Ectodermal cell (in vitro differentiated cells): ENCODE data around the gene NAP1L4.

Experiments used
- H3K27ac ChIP-seq: 2 replicates; pipeline ENCODE4 v1.7.0; 2013; ENCODE audit warnings: mild to moderate bottlenecking, low read depth, low read length; ENCODE audit not compliant: insufficient read depth, poor library complexity, severe bottlenecking
- H3K27me3 ChIP-seq: 2 replicates; pipeline ENCODE4 v1.7.0; 2013; ENCODE audit warnings: mild to moderate bottlenecking, low read length; ENCODE audit not compliant: insufficient read depth, control insufficient read depth, poor library complexity, severe bottlenecking
- H3K36me3 ChIP-seq: one replicate; pipeline ENCODE4 v1.7.0; 2013; ENCODE audit warnings: low read length; ENCODE audit not compliant: control insufficient read depth, insufficient read depth
- H3K4me1 ChIP-seq: one replicate; pipeline ENCODE4 v1.7.0; 2013; ENCODE audit warnings: low read length; ENCODE audit not compliant: control insufficient read depth, insufficient read depth
- H3K4me3 ChIP-seq: 2 replicates; pipeline ENCODE4 v1.7.0; 2013; ENCODE audit warnings: low read depth, low read length, control low read depth; ENCODE audit not compliant: insufficient read depth
- H3K9me3 ChIP-seq: 2 replicates; pipeline ENCODE4 v1.7.0; 2013; ENCODE audit warnings: mild to moderate bottlenecking, low read length, moderate library complexity; ENCODE audit not compliant: control insufficient read depth
- WGBS, 2 experiments: methylation state at CpG; one replicate each; pipeline ENCODE4 v1.1.7; 2013; ENCODE audit warnings: missing lambda C conversion rate in 2 of 2; 5-methylcytosine and 5-hydroxymethylcytosine counted together

NAP1L4 gene

GRCh38 chr11:2947744-2948143, 44.4 kb downstream of the NAP1L4 start:
- Histone ChIP-seq H3K4me1 (peaks cover 11% of the 10 kb centered on the region), H3K36me3 (peaks cover 40% of the 10 kb centered on the region), H3K4me3 (no peak overlapping the region), H3K27ac (no peak overlapping the region), H3K9me3 (no peaks in the 10 kb centered on the region), H3K27me3 (no peaks in the 10 kb centered on the region)
- 88 to 90% methylated on average over 11 of the region's 11 CpGs for WGBS, 2 experiments

DNA sequence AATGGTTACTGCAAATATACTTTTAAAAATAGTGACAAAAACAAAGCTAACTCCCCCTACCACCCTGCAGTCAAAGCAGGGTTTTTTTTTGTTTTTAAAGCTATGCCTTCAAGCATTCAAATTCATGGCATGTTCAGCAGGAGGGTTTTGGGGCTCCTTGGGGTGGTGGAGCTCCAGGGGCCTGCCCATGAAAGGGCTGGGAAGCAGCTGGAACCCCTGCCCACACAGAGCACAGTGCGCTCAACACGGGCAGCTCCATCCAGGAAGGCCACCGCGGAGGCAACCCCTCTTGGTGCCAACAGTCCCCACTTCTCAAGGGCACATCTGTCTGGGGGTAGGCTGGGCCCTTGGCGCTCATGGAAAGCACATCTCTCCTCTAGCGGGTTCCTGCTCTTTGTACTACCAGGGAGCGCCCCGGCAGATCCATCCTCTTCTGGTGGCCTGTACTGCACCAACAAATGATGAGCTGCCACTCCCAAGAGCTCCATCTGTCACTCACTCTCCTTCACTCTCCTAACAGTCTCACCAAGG, 46.3 kb downstream of the NAP1L4 start:
- Histone ChIP-seq H3K36me3 (peaks cover 24% of the 10 kb centered on the region), H3K9me3 (no peaks in the 10 kb centered on the region), H3K27ac (no peak overlapping the region), H3K4me3 (no peak overlapping the region), H3K4me1 (peaks cover 11% of the 10 kb centered on the region), H3K27me3 (no peaks in the 10 kb centered on the region)
- 47 to 50% methylated on average over 8 of the region's 8 CpGs for WGBS, 2 experiments

DNA sequence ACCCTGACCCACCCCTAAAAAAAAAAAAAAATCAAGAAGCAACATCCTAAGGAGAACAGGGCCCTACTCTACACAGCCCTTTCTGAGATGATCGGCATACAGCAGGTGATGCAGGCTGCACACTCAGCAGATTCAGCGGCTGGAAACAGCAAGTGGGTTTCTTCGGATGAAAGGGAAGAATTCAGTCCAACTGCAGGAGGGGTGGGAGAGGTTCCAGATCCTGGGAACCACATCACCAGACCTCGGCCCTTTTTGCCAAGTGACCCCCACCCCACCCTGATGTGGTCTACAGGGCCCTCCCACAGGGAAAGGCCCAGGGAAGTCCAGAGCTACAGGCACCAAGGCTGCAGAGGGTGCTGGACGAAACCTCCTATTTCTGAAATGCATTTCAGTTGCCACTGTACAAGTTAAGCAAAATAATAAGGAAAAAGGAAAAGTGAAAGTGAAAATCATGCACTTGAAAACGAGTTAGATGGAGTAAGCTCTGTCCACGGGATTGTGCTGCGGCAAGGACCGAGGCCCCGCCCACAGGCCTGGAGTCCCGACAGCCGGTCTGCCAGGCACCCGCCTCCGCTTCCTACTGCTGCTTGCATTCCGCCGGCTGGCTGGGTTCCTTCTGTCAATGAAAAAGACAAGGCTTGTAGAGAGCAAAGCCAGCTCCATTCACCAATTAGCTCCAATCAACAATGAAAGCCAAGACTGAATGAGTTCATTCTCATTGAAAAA, 46.9 kb downstream of the NAP1L4 start:
- Histone ChIP-seq H3K27ac (no peak overlapping the region), H3K36me3 (peaks cover 22% of the 10 kb centered on the region), H3K9me3 (no peaks in the 10 kb centered on the region), H3K4me1 (peaks cover 11% of the 10 kb centered on the region), H3K4me3 (no peak overlapping the region), H3K27me3 (no peaks in the 10 kb centered on the region)
- 28 to 33% methylated on average over 16 of the region's 16 CpGs for WGBS, 2 experiments

GRCh38 chr11:2944530-2944929, 47.6 kb downstream of the NAP1L4 start:
- Histone ChIP-seq H3K27ac (no peak overlapping the region), H3K9me3 (no peaks in the 10 kb centered on the region), H3K4me3 (no peak overlapping the region), H3K27me3 (no peaks in the 10 kb centered on the region), H3K36me3 (peaks cover 22% of the 10 kb centered on the region), H3K4me1 (peaks cover 11% of the 10 kb centered on the region)
- 94 to 96% methylated on average over 24 of the region's 24 CpGs for WGBS, 2 experiments

DNA sequence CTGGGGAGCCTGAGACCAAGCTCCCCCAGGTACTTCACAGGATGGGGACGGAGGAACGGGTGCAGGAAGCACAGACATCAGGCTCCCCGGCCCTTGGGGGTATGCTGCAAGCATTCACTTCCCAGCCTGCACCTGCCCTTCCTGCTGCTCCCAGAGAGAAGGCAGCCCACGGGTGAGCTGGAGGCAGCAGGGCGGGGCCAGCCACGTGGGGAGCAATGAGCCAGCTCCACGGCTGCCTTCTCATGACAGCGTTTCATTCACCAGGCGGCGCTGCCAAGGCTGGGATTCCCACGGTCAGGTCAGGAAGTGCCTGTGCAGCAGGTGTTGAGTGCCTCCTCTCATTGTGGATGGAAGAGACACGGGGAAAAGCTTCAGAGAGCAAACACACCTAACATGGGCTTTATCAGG, 48.4 kb downstream of the NAP1L4 start:
- Histone ChIP-seq H3K27me3 (no peaks in the 10 kb centered on the region), H3K4me1 (peaks cover 11% of the 10 kb centered on the region), H3K4me3 (no peak overlapping the region), H3K36me3 (peaks cover 22% of the 10 kb centered on the region), H3K9me3 (peaks cover 3% of the 10 kb centered on the region), H3K27ac (no peak overlapping the region)
- 91 to 95% methylated on average over 12 of the region's 12 CpGs for WGBS, 2 experiments

DNA sequence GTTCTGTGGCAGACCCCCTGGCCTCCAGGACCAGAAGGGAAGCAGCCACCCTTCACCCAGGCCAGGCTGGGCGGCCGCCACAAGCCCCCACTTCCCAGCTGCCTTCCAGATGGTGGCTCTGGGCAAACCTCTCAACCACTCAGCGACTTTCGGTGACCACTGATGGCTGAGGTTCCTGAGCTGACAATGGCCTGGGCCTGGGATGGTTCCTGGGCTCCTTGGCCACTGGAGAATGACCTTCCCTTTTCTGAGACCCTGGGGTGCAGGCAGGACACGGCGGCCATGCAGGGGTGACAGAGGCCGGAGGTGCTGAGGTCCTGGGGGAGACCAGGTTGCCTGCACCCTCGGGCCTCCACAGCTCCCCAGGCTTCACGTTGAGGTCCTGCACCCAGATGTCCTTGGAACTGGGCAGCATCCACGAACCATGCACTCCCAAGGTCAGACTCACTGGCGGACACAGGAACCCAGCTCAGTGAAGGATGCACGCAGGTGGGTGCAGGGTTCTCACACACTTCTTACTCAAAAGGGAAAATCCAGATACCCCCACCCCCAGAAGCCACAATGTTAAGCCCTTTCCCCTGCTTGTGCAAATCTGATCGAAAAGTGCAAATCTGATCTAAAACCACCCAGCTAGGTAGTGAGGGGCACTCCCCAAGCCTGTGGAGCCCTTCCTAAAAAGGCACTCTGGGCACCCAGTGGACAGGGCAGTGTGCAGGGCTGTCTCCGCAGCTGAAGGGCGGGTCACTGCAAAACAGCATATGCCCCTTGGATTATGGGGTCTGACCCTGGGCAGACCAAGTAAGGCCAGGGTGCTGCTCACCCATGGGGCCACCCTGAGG, 49.0 kb downstream of the NAP1L4 start:
- Histone ChIP-seq H3K27ac (no peak overlapping the region), H3K9me3 (peaks cover 6% of the 10 kb centered on the region), H3K27me3 (no peaks in the 10 kb centered on the region), H3K4me3 (no peak overlapping the region), H3K4me1 (peaks cover 11% of the 10 kb centered on the region), H3K36me3 (peaks cover 22% of the 10 kb centered on the region)
- 87 to 88% methylated on average over 15 of the region's 15 CpGs for WGBS, 2 experiments

- no peak overlapping the region for H3K4me3 ChIP-seq
- H3K36me3 ChIP-seq: peaks cover 22% of the 10 kb centered on the region
- no peaks in the 10 kb centered on the region for H3K27me3 ChIP-seq
- H3K27ac ChIP-seq: no peak overlapping the region
- 80 to 81% methylated on average over 13 of the region's 13 CpGs for WGBS, 2 experiments
- H3K4me1 ChIP-seq: peaks cover 11% of the 10 kb centered on the region
- peaks cover 9% of the 10 kb centered on the region for H3K9me3 ChIP-seq
Measured at GRCh38 chr11:2942447-2942846, 49.7 kb downstream of the NAP1L4 start.

DNA sequence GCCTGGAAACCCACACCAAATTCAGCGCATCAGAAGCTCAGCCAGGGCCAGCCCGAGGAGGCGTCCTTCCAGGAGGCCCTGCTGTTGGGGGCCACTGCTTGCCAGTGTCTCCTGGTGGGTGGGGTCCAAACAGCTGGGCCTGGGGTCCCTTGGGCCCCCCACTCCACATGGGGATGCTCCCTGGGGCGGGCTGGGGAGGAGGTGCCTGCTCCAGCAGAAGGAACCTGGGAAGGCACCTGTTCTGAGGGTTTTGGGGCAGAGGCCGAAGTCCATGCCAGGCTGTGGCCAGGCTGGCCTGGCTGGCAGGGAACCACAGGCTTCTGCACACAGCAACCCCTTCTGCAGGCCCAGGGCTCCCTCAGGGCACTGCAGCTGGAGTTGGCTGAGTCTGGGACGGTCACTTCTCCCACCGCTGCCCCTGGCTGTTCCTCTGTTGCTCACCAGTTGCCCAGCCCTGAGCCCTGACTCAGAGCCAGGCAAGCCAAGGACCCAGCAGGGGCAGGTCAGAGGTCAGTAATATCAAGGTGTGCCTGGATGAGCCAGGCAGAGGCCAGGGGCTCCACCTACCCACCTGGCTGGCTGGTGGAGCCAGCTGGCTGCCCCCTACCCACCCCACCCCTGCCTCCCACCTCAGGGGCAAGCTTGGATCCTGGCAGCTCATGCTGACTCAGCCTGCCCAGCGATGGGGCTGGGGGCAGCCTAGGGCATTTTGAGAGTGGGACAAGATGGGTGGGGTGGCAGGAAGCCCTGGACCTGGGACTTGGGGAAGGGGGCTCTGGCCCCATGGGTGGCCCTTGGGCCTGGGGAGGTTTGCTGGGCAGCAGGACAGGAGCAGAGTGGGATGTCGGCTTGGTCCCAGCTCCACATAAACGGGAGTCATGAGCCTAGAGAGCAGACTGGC, 51.0 kb downstream of the NAP1L4 start:
- Histone ChIP-seq H3K4me1 (peaks cover 11% of the 10 kb centered on the region), H3K27me3 (no peaks in the 10 kb centered on the region), H3K36me3 (peaks cover 22% of the 10 kb centered on the region), H3K27ac (no peak overlapping the region), H3K9me3 (peaks cover 9% of the 10 kb centered on the region), H3K4me3 (no peak overlapping the region)
- 71 to 73% methylated on average over 10 of the region's 10 CpGs for WGBS, 2 experiments

GRCh38 chr11:2940147-2940920, 51.8 kb downstream of the NAP1L4 start:
- H3K4me3 ChIP-seq: no peak overlapping the region
- H3K27me3 ChIP-seq: no peaks in the 10 kb centered on the region
- 93% methylated on average over 16 of the region's 16 CpGs for WGBS, 2 experiments
- peaks cover 22% of the 10 kb centered on the region for H3K36me3 ChIP-seq
- H3K9me3 ChIP-seq: peaks cover 9% of the 10 kb centered on the region
- no peak overlapping the region for H3K27ac ChIP-seq
- peaks cover 6% of the 10 kb centered on the region for H3K4me1 ChIP-seq
